Keratinocyte (primary cell): Measurements from ENCODE around the gene MAPK8. TPM values are rescaled to one million over a fixed set of nuclear protein-coding genes. Genes with fewer than 3 reads are reported as not detected.

Experiments
- DNase-seq: peaks from one replicate; pipeline ENCODE4 v3.0.0-alpha.2; 2011; ENCODE audit warnings: low read depth, missing footprints, low spot score
- FAIRE-seq: peaks from 2 replicates; lab custom pipeline; 2011; peaks lifted over from hg19 to GRCh38; lab: Jason Lieb, UNC
- H2AFZ ChIP-seq: 2 replicates; pipeline ENCODE4 v1.6.0; 2012; ENCODE audit warnings: low read length, control low read depth, inconsistent platforms; ENCODE audit not compliant: control insufficient read depth
- H3K27ac ChIP-seq: 2 replicates; pipeline ENCODE4 v1.5.1; 2011; ENCODE audit warnings: low read length; ENCODE audit not compliant: control insufficient read depth, insufficient read depth
- H3K27me3 ChIP-seq: 3 replicates; pipeline ENCODE4 v1.6.0; 2011; ENCODE audit warnings: low read length; ENCODE audit not compliant: control insufficient read depth, insufficient read depth; ENCODE audit errors: extremely low read depth
- H3K36me3 ChIP-seq, 2 experiments: 2 replicates in 1 of 2; 3 replicates in 1 of 2; pipeline ENCODE4 v1.5.1; 2011; ENCODE audit warnings: low read length in 2 of 2, mild to moderate bottlenecking in 1 of 2; ENCODE audit not compliant: control insufficient read depth in 2 of 2, insufficient read depth in 2 of 2; ENCODE audit errors: extremely low read depth in 1 of 2
- H3K4me1 ChIP-seq: 3 replicates; pipeline ENCODE4 v1.5.1; 2011; ENCODE audit warnings: low read length; ENCODE audit not compliant: control insufficient read depth, insufficient read depth; ENCODE audit errors: extremely low read depth
- H3K4me2 ChIP-seq: 3 replicates; pipeline ENCODE4 v1.6.0; 2011; ENCODE audit warnings: low read depth, low read length; ENCODE audit not compliant: control insufficient read depth, insufficient read depth; ENCODE audit errors: extremely low read depth
- H3K4me3 ChIP-seq, 3 experiments: fragments of 200-600 bp in 1 of 3; sonication (generic) in 1 of 3; 2 replicates in 2 of 3; 3 replicates in 1 of 3; pipeline ENCODE4 v1.5.1; 2011 to 2016; ENCODE audit warnings: low read length in 3 of 3, mild to moderate bottlenecking in 3 of 3, control low read depth in 2 of 3, inconsistent platforms in 1 of 3, low read depth in 1 of 3, mixed read lengths in 1 of 3, mixed run types in 1 of 3, moderate library complexity in 1 of 3; ENCODE audit not compliant: control insufficient read depth in 2 of 3, insufficient read depth in 2 of 3; ENCODE audit errors: extremely low read depth in 1 of 3
- H3K79me2 ChIP-seq: 2 replicates; pipeline ENCODE4 v1.6.0; 2012; ENCODE audit warnings: low read length; ENCODE audit not compliant: control insufficient read depth, insufficient read depth
- H3K9ac ChIP-seq: 3 replicates; pipeline ENCODE4 v1.6.0; 2011; ENCODE audit warnings: low read length; ENCODE audit not compliant: control insufficient read depth, insufficient read depth; ENCODE audit errors: extremely low read depth
- H3K9me1 ChIP-seq: 3 replicates; pipeline ENCODE4 v1.6.0; 2011; ENCODE audit warnings: low read length; ENCODE audit not compliant: control insufficient read depth, insufficient read depth; ENCODE audit errors: extremely low read depth
- H3K9me3 ChIP-seq: 2 replicates; pipeline ENCODE4 v1.5.1; 2012; ENCODE audit warnings: low read depth, low read length; ENCODE audit not compliant: control insufficient read depth
- H4K20me1 ChIP-seq: 3 replicates; pipeline ENCODE4 v1.6.0; 2011; ENCODE audit warnings: low read length; ENCODE audit not compliant: control insufficient read depth, insufficient read depth; ENCODE audit errors: extremely low read depth
- EZH2 ChIP-seq: IDR thresholded peaks from one replicate; pipeline ENCODE4 v1.6.1; 2012; ENCODE audit warnings: inconsistent platforms, mild to moderate bottlenecking, low read length, moderate library complexity
- dilution Hi-C: fragments of 300-500 bp; cut with MboI; formaldehyde crosslinking; loops from one replicate; pipeline ENCODE4 v1.7.0; 2020; ENCODE audit warnings: low sequenced_read_pairs; ENCODE audit not compliant: extremely low pct_ligation_motif_present
- polyA plus RNA-seq, 5 experiments: library from polyadenylated mRNA; depleted of rRNA in 3 of 5; stranded (reverse) in 3 of 5; stranded (forward) in 1 of 5; unstranded in 1 of 5; fragments of >200 nt; gene quantifications; 1 replicate in 1 of 5; 2 replicates in 3 of 5; 3 replicates in 1 of 5; pipeline versions ENCODE4 v1.2.1 to v1.2.3, GENCODE V29; 2011 to 2012; ENCODE audit warnings: missing spikeins in 2 of 5, low read depth in 1 of 5, low replicate concordance in 1 of 5
- TF ChIP-seq, protein P1 (sequence below), 3 experiments: IDR thresholded peaks in 1 of 3; conservative IDR thresholded peaks in 1 of 3; optimal IDR thresholded peaks in 1 of 3; 2 replicates in 2 of 3; 3 replicates in 1 of 3; pipeline versions ENCODE3 to v1.5.1; 2011; ENCODE audit warnings: low read length in 3 of 3, mild to moderate bottlenecking in 3 of 3, moderate library complexity in 2 of 3, control low read depth in 1 of 3, inconsistent platforms in 1 of 3; ENCODE audit not compliant: insufficient read depth in 2 of 3; ENCODE audit errors: extremely low read depth in 1 of 3

The MAPK8 gene
- polyA plus RNA-seq, 1 donor (not counting 4 experiments of a cell fraction or from before 2014, with no cell fraction given) = 39.8 TPM

DNA sequence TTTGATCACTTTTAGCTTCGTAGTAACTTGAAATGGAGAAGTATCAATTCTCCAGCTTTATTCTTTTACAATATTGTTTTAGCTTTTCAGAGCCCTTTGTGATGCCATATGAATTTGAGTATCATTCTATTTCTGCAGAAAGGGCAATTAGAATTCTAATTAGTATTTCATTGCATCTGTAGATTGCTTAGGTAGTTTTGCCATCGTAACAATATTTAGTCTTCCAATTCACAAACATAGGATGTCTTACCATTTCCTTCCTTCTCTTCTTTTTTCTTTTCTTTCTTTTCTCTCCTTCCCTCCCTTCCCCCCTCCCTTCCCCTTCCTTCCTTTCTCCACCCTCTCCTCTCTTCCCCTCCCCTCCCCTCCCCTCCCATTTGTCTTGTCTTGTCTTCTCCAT, 105.0 kb downstream of the MAPK8 start:
- Histone ChIP-seq H3K4me2 (no peak overlapping the region), H3K27me3 (no peaks in the 10 kb centered on the region), H3K4me1 (peaks cover 12% of the 10 kb centered on the region), H3K9me1 (no peaks in the 10 kb centered on the region), H3K79me2 (no peaks in the 10 kb centered on the region), H3K9ac (no peak overlapping the region), H3K27ac (no peak overlapping the region), H3K36me3 (no peaks in the 10 kb centered on the region), H2AFZ (no peak overlapping the region), H3K9me3 (peaks cover 2% of the 10 kb centered on the region), H3K4me3 (no peak overlapping the region), H4K20me1 (no peaks in the 10 kb centered on the region)
- FAIRE-seq (no peak), DNase-seq (no peak)
- TF ChIP-seq, protein P1, sequence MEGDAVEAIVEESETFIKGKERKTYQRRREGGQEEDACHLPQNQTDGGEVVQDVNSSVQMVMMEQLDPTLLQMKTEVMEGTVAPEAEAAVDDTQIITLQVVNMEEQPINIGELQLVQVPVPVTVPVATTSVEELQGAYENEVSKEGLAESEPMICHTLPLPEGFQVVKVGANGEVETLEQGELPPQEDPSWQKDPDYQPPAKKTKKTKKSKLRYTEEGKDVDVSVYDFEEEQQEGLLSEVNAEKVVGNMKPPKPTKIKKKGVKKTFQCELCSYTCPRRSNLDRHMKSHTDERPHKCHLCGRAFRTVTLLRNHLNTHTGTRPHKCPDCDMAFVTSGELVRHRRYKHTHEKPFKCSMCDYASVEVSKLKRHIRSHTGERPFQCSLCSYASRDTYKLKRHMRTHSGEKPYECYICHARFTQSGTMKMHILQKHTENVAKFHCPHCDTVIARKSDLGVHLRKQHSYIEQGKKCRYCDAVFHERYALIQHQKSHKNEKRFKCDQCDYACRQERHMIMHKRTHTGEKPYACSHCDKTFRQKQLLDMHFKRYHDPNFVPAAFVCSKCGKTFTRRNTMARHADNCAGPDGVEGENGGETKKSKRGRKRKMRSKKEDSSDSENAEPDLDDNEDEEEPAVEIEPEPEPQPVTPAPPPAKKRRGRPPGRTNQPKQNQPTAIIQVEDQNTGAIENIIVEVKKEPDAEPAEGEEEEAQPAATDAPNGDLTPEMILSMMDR (optimal IDR thresholded peaks at IDR 0.05 in 1 of 3, IDR thresholded peaks at IDR 0.05 in 1 of 3, conservative IDR thresholded peaks at IDR 0.05 in 1 of 3; ENCODE audit: extremely low read depth in 1 of 3, insufficient read depth in 2 of 3, low read length in 3 of 3) = no peak
- no peak for TF ChIP-seq EZH2
- dilution Hi-C loops = no loop called here

DNA sequence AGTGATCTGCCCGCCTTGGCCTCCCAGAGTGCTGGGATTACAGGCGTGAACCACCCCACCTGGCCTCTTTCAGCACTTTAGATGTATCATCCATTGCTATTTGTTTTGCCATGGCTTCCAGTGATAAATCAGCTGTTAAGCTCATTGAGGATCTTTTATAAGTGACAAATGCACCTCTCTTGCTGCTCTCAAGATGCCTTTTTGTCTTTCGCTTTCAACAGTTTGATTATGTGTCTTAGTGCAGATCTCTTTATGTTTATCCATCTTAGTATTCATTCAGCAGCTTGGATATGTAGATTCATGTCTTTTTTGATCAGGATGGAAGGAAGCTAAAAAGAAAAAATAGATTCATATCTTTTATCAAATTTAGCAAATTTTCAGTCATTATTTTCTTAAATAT, 105.6 kb downstream of the MAPK8 start:
- Histone ChIP-seq H3K9ac (no peak overlapping the region), H3K79me2 (no peaks in the 10 kb centered on the region), H3K4me2 (no peak overlapping the region), H2AFZ (no peak overlapping the region), H3K27ac (no peak overlapping the region), H3K36me3 (no peaks in the 10 kb centered on the region), H3K4me1 (peaks cover 15% of the 10 kb centered on the region), H3K4me3 (no peak overlapping the region), H3K27me3 (no peaks in the 10 kb centered on the region), H4K20me1 (no peaks in the 10 kb centered on the region), H3K9me1 (no peaks in the 10 kb centered on the region), H3K9me3 (peaks cover 2% of the 10 kb centered on the region)
- FAIRE-seq = no peak
- TF ChIP-seq, protein P1 (optimal IDR thresholded peaks at IDR 0.05 in 1 of 3, IDR thresholded peaks at IDR 0.05 in 1 of 3, conservative IDR thresholded peaks at IDR 0.05 in 1 of 3; ENCODE audit: extremely low read depth in 1 of 3, insufficient read depth in 2 of 3, low read length in 3 of 3) = no peak
- TF ChIP-seq EZH2 = no peak
- DNase-seq = no peak
- dilution Hi-C loops = no loop called here
